Astrocyte (in vitro differentiated cells and primary cell): ENCODE data around the gene VSIG2.

Source experiments
- EZH2 ChIP-seq: IDR thresholded peaks from 2 replicates; pipeline ENCODE4 v1.6.1; 2012; ENCODE audit warnings: mild to moderate bottlenecking, low read length, inconsistent platforms; ENCODE audit not compliant: insufficient read depth
- TF ChIP-seq, protein P1 (sequence below): IDR thresholded peaks from 2 replicates; pipeline ENCODE4 v1.5.1; 2011; ENCODE audit warnings: low read depth, mild to moderate bottlenecking, inconsistent platforms, low read length, moderate library complexity; ENCODE audit not compliant: insufficient read depth

- TF ChIP-seq, protein P1, sequence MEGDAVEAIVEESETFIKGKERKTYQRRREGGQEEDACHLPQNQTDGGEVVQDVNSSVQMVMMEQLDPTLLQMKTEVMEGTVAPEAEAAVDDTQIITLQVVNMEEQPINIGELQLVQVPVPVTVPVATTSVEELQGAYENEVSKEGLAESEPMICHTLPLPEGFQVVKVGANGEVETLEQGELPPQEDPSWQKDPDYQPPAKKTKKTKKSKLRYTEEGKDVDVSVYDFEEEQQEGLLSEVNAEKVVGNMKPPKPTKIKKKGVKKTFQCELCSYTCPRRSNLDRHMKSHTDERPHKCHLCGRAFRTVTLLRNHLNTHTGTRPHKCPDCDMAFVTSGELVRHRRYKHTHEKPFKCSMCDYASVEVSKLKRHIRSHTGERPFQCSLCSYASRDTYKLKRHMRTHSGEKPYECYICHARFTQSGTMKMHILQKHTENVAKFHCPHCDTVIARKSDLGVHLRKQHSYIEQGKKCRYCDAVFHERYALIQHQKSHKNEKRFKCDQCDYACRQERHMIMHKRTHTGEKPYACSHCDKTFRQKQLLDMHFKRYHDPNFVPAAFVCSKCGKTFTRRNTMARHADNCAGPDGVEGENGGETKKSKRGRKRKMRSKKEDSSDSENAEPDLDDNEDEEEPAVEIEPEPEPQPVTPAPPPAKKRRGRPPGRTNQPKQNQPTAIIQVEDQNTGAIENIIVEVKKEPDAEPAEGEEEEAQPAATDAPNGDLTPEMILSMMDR, result no peak
- TF ChIP-seq EZH2, result no peak
These were observed 36.5 kb upstream of the VSIG2 start for GRCh38 chr11:124788521-124788920.
